DMS79 treated with DMSO at 0.1 percent for 48 hours (cell line): ENCODE measurements around the gene RUVBL1.
A peak's percentile ranks its signal among the peaks of the same experiment; 100 is the strongest.

Experiments
- DNase-seq: peaks from one replicate; lab custom pipeline; 2025; lab: John Stamatoyannopoulos, UW

The RUVBL1 gene

DNA sequence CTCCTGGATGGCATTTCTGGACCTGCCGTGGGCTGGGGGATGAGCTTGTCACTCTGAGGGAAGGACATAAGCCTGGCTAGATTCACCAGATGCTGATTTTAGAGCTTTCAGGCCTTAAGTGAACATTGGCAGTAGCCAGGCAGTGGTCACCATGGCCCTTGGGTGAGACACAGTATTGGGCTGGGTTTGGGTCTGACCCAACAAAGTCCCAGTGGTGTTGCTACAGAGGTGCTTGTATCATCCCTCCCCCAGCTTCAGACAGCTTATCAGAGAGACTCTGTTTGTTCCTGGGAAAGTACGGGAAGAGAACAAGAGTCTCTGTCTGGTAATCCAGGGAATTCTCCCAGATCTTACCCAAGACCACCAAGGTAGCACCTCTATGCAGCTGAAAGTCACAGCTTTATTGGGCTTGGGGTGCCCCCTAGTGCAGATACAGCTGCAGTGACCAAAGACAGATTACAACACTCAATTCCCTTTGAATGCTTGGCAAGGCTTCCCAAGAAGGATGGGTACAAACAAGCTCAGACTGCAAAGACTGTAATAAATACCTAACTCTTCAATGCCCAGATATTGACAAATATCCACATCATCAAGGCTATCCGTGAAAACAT lies 9.8 kb upstream of the RUVBL1 start:
- DNase-seq: peak; percentile 15

DNA sequence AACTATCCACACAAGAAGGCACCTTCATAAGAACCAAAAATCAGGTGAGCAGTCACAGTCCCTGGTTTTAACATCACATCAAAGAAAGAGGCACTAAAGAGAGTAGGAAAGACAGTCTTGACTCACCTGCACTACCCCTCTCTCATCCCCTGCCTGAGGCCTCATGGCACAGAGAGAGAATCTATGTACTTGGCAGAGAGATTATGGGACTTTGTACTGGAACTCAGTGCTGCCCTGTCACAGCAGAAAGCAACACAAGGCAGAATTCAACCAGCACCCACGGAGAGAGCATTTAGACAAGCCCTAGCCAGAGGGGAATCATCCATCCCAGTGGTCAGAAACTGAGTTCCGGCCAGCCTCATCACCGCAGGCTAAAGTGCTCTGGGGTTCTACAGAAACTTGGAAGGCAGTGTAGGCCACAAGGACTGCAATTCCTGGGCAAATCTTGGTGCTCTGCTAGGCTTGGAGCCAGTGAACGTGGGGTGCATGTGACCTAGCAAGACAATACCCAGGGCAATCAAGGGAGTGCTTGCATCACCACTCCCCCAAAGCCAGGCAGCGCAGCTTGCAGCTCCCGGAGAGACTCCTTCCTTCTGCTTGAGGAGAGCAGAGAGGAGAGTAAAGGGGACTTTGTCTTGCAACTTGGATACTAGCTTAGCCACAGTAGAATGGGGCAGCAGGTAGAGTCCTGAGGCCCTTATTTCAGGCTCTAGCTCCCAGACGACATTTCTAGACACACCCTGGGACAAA lies 8.5 kb upstream of the RUVBL1 start:
- DNase-seq: no peak

DNA sequence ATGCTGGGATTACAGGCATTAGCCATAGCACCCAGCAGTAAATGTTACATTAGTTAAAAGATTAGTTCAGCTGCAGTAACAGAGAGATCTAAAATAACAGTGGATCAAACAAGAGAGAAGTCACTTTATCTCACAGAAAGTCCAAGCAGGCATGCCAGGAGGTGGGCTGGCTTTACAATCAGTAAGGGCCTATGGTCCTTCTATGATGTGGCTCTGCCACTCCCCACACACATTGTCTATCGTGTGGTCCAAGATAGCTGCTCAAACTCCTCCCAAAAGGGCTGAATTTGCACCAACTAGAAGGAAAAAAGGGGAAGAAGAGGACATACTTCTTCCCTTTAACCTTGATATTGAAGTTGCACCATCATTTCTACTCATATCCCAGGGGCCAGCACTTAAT lies 4.6 kb upstream of the RUVBL1 start:
- no peak for DNase-seq

DNA sequence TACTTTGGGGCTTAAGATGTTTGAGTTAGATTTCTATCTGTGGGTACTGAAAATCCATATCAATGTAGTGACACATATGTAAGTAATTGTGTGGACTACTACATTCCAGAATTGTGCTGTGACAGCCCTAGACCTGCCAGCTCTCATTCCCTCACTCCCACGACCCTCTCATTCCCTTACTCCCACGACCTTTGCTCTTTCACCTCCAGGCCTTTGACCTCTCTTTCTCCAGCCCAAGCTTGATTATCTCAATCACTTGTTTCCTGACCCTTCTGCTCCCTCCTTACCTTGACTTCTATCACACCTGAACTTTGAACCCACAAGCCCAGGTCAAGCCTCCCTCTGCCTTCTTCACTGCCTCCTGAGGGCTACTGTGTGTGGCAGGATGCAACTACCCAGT lies 3.6 kb upstream of the RUVBL1 start:
- DNase-seq: no peak

DNA sequence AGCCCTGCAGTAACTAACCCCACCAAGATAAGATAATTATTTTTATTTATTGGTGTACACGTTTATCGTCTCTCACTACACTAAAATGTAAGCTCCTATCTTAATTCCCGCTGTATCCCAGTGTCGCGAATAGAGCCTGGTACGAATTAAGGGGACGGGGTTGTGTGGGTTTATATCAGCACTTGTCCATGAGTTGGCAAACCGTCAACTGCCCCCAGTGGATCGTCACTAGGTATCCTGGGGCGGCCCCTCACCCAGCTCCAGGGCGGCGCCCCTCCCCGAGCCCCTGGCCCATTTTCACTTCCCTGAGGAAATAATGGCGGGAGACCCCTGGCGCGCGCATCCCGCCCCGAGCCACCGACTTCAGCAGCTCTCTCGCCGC lies 465 bp downstream of the RUVBL1 start:
- no peak for DNase-seq

DNA sequence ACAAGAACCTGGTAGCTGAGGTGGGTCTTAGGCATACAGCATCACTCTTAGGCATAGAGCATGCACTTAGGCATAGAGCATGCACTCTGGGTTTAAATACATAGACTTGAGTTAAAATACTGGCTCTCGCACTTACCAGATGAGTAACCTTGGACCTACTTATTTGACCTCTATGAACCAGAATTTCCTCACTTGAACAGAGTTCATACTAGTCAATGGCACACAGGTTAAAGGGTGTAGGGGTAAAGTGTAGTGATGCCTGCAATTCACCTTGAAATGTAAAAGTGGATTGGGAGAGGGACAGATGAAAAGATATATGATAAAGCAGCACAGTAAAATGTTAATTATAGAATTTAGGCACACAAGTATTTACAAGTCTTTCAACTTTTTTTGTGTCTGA lies 1.6 kb downstream of the RUVBL1 start:
- DNase-seq: no peak

DNA sequence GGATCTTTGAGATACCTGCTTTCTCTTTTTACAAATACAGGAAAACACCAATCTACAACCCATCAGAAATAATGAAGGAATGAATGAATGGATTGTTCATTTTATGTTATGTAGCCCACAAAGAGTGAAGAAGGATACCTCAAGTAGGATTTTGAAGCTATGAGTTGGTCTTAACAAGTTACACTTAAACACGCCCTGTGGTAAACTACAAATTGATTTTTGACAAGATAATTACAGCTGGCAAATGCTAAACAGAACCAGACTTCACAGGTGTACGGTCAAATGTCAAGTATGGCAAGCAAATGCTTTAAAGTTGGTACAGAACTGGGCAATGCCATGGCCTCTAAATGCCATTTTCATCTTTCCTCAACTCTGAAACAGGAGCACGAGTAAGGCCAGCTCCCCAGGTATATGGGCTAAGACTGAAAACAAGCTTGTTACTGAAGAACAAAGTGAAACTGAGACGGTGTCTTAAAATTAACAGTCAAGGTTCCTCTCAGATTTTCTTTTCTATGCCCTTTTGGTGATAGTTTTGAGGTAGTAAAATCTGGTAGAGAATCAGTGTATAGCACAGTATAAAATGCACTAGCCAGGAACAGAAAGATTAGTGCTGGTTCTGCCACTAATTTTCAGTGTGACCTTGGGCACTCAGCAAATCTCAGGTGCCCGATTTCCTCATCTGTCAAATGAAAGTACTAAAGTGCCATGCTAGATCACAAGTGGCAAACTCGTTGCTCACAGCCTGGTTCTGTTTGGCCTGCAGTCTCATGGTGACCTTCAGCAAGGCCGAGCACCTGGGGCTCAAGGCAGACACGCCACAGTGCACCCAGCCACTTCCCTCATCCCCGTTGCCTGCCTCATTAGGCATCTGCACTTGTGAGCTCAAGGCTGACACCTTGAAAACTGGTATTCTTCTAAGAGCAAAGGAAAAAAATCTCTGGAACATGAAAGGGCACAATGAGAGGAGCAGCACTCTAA lies 9.5 kb downstream of the RUVBL1 start:
- DNase-seq: no peak

DNA sequence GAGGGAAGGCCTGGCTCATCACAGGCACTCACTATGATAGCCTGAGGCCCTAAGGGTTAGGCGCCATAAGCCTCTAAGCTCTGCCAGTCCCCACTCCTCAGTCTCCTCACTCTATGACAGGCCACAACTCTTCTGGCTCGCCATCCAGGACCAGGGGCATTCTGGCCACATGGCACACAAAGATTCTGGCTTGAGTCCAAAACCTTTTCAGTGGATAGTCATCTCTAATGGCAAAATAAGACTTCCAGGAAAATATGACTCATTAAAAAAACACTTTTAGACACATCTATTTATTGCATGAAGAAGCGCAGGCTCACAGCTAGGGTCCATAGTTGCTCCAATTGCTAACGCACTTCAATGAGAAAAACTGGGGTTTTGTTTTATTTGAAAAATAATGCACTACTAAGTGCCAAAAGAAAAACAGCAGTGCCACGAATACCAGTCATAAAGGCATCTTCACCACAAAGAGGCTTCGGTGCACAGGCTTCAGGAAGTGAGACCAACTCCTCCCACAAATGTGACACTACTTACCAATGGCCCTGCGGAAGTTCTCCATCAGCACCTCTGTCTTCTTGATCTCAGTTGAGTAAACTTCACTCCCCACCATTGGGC lies 11.1 kb downstream of the RUVBL1 start:
- DNase-seq: no peak

DNA sequence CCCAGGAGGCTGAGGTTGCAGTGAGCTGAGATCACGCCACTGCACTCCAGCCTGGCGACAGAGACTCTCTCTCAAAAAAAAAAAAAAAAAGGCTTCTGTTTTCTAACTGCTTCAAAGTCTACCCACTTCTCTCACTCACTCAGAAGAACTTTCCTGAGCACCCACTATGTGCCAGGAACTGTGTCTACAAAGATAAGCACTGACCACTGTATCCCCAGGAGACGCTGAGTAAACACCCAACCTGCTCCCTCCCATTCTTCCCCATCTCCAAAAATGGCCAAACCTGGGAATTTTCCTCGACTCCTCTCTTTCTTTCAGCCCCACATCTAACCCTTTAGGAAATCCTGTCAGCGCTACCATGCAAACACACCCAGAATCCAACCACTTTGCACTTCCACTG lies 12.5 kb downstream of the RUVBL1 start:
- DNase-seq: no peak

DNA sequence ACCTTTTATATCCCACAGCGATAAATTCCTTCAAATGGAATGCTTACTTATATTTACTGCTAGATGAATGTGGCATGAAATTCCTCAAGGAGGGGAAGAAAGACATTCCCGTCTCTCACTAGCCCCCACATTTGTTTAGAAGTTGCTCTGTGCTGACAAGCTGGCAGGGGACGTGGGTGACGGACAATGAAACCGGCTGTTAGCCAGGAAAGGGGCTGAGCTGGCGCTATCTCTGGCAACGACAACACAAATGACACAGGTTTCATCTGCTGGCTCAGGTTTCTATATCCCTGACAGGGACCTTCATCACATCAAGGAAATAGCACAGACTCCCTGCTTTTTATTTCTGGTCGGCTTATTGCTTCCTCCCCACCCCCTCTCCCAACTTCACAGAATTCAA lies 15.8 kb downstream of the RUVBL1 start:
- DNase-seq: no peak

DNA sequence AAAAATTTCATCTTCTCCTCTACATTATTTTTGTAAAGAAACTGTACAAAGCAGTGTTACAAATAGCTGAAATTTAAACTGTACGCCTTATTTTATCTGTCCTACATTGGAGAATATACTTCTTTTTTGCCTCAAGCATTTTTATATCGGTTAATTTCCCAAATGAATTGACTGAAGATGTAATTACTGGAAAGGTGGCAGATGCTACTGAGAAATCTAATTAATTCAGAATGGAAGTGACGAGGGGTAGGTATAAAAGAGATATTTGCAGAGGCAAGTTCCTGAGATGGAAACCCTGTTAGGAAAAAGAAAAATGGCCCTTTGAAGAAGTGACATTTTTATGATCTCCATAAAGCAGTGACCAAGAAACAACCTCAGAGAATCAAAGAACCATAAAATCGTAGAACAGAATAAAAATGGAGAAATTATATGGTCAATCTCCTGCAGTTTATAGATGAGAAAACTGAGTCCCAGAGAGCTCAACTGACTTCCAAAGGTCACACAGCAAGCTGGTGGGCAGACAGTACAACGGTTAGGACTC lies 20.4 kb downstream of the RUVBL1 start:
- no peak for DNase-seq

DNA sequence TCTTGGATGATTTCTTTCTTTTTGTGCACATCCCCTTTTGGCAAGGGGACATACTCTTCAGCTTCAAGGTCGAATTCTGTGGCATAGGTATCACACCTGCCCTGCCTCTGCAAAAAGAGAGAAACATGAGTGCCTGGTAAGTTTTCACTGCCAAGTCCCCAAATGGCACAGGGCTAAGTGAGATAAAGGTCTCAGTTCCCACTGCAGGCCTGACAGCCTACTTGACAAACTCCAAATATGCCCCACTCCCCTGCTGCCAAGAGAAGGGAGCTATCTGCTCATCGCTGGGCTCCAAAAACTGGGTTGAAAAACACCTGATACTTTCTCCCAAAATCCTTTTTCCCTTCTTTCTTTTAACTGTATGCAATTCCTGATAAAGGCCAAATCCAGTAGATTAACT lies 23.0 kb downstream of the RUVBL1 start:
- no peak for DNase-seq

DNA sequence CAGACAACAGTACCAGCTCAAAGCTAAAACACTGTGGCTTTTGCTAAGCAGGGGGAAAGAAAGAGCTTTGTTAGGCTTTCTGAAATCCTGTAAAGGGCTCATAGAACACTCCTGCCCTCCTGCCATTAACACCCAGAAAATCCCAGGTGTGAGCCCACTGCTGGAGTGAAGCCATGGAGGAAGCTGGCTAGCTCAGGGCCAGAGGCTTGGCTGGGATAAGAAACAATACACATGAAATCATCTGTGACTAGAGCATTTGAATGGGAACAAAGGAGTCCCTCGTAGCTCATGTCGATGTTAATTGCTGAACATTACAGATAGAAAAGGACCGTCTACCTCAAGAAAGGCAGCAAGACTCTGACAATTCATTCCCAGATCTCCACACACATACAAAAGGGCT lies 23.5 kb downstream of the RUVBL1 start:
- DNase-seq: no peak

DNA sequence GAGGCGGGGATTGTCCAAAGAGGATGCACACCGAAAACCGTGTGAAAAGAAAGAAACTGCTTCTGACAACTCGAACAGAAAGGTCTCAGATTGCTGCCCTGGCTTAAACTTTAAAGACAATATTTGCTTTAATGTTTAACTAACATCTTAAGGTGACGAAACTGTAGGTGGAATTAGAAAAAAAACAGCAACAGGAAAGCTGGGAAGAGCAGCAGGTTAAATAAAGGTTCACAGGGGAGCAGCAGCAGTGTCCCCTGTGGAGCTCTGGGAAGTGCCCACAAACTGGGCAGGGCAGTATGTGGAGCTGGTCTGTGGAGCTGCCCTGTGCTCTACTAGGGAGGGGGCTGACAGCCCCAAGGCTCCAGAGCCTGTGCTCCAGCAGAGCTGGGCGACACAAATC lies 25.4 kb downstream of the RUVBL1 start:
- DNase-seq: no peak

DNA sequence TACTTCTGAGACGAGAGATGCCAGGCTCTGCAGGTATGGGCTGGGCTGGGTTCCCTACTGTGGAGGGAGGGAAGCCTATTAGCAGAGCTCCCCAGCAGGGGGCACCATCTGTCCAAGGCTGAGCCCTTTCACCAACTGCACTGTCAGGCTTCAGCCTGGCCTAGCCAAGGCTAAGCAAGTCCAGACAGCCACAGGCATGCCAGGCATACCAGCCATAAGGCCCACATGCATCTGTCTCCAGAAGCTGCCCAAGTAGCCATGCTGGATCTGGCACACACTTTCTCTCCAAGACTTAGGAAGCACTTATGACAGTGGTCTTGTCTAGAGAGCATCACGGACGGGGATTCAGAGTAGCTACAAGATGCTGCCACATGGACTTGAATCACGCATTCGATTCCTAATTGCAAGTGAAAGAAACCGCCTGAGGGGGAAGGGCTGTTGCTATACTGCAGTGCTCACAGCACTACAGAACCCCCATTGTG lies 28.3 kb downstream of the RUVBL1 start:
- DNase-seq: peak; percentile 26

DNA sequence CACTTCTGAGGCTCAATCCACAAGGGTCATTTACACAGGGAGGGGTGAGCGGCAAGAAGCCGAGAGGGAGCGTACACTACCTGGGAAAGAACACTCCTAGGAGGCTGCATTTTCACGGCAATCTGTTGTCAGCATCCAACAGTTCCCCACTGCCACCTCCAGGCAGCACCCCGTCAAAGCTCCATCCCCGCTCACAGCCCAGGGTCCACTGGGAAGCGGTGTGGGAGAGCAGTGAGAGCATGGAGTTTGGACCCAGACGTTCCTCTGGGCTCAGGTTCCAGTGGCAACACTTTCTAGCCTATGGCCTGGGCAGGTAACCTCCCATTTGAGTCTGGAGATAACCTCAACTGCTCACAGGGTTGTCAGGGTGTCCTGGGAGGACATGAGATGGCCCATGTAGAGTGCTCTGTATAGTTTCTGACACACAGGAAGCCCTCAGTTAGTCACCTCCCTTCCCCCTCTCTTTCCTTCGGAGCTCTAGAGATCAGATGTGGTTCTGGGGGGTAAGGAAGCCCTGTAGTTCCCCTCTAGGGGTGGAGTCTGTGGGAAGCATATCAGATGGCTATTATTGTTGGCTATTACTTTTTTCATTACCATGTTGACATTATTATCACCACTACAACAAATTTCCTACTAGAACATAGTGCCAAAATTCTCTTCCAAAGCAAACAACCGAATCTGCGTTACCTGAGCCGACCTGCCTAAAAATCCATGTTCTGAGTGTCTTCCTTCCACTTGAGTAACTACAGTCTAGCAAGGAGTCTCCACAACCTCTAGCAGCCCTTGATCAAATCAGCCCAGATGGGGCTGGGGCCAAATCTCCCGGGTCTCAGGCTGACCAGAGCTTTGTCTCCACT lies 29.1 kb downstream of the RUVBL1 start:
- no peak for DNase-seq

DNA sequence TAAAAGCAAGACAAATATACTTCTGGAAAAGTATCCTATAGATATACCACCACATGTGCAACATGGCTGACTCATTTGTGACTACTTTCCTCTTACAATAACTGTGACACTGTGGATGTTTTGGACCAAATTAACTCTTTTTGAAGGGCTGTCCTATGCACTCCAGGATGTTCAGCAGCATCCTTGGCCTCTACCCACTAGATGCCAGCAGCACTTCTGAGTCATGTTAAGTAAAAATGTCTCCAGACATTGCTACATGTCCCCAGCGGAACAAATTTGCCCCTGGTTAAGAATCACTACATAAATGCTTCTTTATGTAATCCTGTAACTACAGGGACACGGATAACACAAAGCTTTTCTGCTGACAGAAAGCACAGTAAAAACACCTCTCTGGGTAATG lies 32.0 kb downstream of the RUVBL1 start:
- DNase-seq: no peak

DNA sequence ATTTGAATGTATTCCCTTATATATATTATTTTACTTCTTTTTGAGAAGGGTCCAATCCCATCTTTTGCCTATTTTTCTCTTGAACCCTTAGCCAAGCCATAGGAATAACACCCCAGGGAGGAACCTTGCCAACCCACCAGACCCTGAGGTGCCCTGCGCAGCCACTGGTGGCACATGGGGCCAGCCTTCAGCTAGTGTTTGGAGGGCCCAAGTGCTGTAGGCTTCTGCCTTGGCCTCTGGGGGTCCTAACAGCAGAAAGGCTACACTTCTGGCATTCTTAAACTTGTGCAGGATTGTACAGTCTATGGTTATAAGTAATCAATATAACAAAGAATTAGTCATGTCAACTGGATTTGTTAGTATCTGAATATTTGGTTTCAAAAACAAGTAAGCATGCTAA lies 34.5 kb downstream of the RUVBL1 start:
- no peak for DNase-seq

DNA sequence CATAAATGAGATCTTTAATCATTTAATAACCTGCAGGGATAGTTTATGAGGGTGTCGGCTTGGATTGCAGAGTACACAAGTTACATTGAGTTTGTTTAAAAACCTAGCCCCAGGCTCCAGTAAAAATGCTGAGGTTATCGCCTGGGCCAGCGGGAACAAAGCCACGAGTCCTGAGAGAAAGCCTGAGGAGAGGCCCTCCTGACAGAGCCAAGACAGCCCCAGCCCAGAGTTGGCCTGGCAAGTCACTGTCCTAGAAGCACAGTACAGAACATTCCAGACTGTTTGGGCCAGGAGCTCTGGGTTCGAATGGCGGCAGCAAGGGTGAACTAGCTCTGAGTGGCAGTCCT lies 39.0 kb downstream of the RUVBL1 start:
- no peak for DNase-seq

DNA sequence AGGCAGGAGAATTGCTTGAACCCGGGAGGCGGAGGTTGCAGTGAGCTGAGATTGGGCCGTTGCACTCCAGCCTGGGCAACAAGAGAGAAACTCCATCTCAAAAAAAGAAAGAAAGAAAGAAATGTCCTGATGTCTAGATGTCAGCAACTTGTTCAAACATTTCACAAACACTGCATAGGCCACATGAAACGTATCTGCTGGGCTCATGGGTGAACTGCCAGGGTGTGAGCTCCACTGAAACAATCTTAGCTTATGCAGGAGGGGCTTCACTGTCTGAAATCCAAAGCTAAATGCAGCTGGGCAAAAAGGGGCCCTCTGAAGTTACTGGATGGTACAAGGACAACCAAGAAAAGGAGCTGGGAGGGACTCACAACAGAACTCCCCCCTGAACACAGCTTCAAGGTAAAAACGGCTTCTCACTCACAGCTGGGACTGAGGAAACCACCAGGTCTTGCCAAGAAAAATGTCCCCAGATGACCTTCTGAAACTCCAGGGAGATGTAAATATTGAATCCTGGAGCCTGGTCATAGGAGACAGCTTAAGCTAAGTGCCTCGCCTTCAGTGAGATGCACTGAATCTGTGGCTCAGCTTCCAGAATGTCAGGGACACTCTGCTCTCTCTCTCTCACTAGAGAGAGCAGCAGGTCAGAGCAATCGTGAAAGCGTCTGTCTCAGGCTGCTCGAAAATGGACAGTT lies 39.5 kb downstream of the RUVBL1 start:
- no peak for DNase-seq

DNA sequence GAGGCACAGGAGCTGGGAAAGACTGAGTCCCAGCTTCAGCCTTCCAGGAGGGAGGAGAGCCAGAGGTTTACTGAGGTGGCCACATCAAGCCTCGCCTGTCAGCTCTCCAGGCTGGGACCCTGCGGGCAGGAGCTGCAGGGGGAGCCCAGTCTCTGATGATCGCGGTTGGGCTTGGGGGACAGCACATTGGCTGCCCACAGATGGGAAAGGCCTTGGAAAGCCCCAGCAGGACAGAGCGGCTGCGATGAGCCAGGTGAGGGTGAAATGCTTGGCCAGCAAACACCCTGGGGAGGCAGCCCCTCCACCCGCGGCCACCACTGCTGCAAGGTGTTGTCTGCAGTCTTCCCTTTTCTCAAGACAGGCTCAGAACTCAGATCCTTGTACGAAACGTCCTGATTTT lies 40.2 kb downstream of the RUVBL1 start:
- no peak for DNase-seq
